Measurements from ENCODE around the gene SBF2.

Gene SBF2

DNA sequence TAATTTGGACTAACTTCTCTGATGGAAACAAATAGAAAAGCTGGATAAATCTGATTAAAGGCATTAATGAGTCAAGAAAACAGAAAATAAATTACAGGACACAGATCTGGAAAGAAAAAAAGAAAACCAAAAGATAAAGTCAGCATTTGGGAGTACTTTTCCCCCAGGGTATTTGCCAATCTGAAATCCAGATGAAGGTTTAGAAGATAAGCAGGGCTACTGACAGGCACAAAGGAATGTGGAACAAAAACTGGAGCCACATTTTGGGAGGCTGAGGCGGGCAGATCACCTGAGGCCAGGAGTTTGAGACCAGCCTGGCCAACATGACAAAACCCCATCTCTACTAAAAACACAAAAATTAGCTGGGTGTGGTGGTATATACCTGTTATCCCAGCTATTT, 57.2 kb downstream of the SBF2 start:
- TF ChIP-seq FOXP2 (optimal IDR thresholded peaks at IDR 0.05; ENCODE audit: borderline replicate concordance, extremely low read depth, extremely low read length, insufficient read depth) (no peak), TAF1 (IDR thresholded peaks at IDR 0.05; ENCODE audit: borderline replicate concordance, insufficient read depth, low read length) (no peak), SIN3A (IDR thresholded peaks at IDR 0.05; ENCODE audit: borderline replicate concordance, insufficient read depth, low read length) (no peak), POLR2AphosphoS5 (IDR thresholded peaks at IDR 0.05; ENCODE audit: low read depth, low read length) (no peak)
- TF ChIP-seq, protein P1, sequence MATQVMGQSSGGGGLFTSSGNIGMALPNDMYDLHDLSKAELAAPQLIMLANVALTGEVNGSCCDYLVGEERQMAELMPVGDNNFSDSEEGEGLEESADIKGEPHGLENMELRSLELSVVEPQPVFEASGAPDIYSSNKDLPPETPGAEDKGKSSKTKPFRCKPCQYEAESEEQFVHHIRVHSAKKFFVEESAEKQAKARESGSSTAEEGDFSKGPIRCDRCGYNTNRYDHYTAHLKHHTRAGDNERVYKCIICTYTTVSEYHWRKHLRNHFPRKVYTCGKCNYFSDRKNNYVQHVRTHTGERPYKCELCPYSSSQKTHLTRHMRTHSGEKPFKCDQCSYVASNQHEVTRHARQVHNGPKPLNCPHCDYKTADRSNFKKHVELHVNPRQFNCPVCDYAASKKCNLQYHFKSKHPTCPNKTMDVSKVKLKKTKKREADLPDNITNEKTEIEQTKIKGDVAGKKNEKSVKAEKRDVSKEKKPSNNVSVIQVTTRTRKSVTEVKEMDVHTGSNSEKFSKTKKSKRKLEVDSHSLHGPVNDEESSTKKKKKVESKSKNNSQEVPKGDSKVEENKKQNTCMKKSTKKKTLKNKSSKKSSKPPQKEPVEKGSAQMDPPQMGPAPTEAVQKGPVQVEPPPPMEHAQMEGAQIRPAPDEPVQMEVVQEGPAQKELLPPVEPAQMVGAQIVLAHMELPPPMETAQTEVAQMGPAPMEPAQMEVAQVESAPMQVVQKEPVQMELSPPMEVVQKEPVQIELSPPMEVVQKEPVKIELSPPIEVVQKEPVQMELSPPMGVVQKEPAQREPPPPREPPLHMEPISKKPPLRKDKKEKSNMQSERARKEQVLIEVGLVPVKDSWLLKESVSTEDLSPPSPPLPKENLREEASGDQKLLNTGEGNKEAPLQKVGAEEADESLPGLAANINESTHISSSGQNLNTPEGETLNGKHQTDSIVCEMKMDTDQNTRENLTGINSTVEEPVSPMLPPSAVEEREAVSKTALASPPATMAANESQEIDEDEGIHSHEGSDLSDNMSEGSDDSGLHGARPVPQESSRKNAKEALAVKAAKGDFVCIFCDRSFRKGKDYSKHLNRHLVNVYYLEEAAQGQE (IDR thresholded peaks at IDR 0.05; ENCODE audit: insufficient read depth in 1 of 2, low read depth in 2 of 2, low read length in 2 of 2) = no peak

DNA sequence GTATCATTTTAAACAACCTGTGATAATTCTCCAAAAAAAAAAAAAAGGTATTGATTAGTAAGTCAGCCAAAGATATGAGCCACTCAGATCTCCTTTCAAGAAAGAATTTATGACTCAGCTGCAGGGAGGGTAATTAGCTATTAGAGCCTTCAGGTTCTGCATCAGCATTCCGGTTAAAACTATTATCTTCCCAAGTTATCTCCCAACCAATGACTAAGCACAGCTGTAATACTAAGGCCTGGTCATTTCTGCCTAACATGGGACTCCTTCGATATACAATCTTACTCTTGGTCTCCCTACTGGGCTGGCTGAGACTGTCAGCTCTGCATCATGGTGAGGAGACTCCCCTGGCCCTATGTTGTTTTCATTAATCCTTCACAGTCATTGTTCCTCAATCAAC, 60.4 kb downstream of the SBF2 start:
- no peak for TF ChIP-seq SIN3A (IDR thresholded peaks at IDR 0.05; ENCODE audit: borderline replicate concordance, insufficient read depth, low read length)
- TF ChIP-seq, protein P1 (IDR thresholded peaks at IDR 0.05; ENCODE audit: insufficient read depth in 1 of 2, low read depth in 2 of 2, low read length in 2 of 2) = no peak
- no peak for TF ChIP-seq POLR2AphosphoS5 (IDR thresholded peaks at IDR 0.05; ENCODE audit: low read depth, low read length)
- no peak for TF ChIP-seq TAF1 (IDR thresholded peaks at IDR 0.05; ENCODE audit: borderline replicate concordance, insufficient read depth, low read length)
- no peak for TF ChIP-seq FOXP2 (optimal IDR thresholded peaks at IDR 0.05; ENCODE audit: borderline replicate concordance, extremely low read depth, extremely low read length, insufficient read depth)

DNA sequence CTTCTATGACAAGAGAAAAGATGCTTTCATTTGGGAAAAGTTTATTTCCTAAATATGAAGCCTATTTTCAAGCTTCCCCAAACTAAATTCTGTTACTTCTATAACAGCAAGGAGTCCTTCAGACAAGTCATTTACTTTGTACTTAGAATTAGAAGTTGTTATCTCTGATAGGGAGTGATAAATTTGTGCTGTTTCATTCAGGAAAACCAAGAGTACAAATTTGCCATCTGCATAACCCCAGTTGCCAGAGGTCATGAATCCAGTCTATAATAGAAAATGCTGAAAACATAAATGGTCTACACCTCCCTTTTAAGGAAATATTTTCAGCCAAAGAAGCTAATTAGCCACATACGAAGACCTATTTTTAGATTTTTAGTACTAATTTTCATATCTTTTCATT, 61.3 kb downstream of the SBF2 start:
- TF ChIP-seq FOXP2 (optimal IDR thresholded peaks at IDR 0.05; ENCODE audit: borderline replicate concordance, extremely low read depth, extremely low read length, insufficient read depth) = no peak
- TF ChIP-seq POLR2AphosphoS5 (IDR thresholded peaks at IDR 0.05; ENCODE audit: low read depth, low read length) = no peak
- no peak for TF ChIP-seq SIN3A (IDR thresholded peaks at IDR 0.05; ENCODE audit: borderline replicate concordance, insufficient read depth, low read length)

DNA sequence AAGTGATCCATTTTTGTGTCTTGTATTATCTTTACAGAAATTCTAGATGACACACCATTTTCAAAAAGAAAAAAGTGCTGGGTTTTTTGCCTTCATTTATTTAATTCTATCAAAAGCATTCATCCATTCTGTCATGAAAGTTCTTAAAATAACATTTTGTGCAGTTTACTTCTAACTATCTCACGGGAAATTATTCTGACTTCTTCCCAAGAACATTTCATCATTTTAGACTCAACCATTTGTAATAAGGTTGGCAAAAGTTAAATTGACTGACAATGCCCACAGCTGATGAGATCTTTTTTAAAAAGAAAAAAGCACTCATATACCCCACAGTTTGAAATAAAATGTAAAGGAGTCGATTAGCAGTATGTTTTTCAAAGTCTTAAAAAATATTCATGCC, 68.5 kb downstream of the SBF2 start:
- no peak for TF ChIP-seq TAF1 (IDR thresholded peaks at IDR 0.05; ENCODE audit: borderline replicate concordance, insufficient read depth, low read length)
- TF ChIP-seq SIN3A (IDR thresholded peaks at IDR 0.05; ENCODE audit: borderline replicate concordance, insufficient read depth, low read length) = no peak
- TF ChIP-seq FOXP2 (optimal IDR thresholded peaks at IDR 0.05; ENCODE audit: borderline replicate concordance, extremely low read depth, extremely low read length, insufficient read depth) = no peak
- TF ChIP-seq POLR2AphosphoS5 (IDR thresholded peaks at IDR 0.05; ENCODE audit: low read depth, low read length) = no peak
- TF ChIP-seq, protein P1 (IDR thresholded peaks at IDR 0.05; ENCODE audit: insufficient read depth in 1 of 2, low read depth in 2 of 2, low read length in 2 of 2) = no peak

DNA sequence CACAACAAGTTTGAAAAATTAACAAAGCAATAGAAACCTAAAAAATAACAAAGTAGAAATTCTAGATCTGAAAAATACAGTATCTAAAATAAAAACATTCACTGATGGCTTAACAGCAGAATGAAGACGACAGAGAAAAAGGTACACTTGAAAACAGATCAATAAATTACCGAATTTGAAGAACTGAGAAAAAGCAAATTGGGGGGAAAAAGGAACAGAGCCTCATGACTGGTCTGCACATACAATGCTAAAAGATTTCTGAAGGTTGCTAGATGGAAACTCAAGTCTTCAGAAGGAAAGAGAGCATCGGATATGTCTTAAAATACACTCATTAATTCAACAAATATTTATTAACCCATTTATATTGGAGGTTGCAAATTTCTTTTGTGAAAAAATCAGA, 71.6 kb downstream of the SBF2 start:
- no peak for TF ChIP-seq SIN3A (IDR thresholded peaks at IDR 0.05; ENCODE audit: borderline replicate concordance, insufficient read depth, low read length)
- no peak for TF ChIP-seq POLR2AphosphoS5 (IDR thresholded peaks at IDR 0.05; ENCODE audit: low read depth, low read length)
- no peak for TF ChIP-seq TAF1 (IDR thresholded peaks at IDR 0.05; ENCODE audit: borderline replicate concordance, insufficient read depth, low read length)
- TF ChIP-seq, protein P1 (IDR thresholded peaks at IDR 0.05; ENCODE audit: insufficient read depth in 1 of 2, low read depth in 2 of 2, low read length in 2 of 2) = no peak
- TF ChIP-seq FOXP2 (optimal IDR thresholded peaks at IDR 0.05; ENCODE audit: borderline replicate concordance, extremely low read depth, extremely low read length, insufficient read depth) = no peak

All from PFSK-1 (cell line).